B cell (primary cell): ENCODE data around the gene TBX2. TPM values are rescaled to one million over a fixed set of nuclear protein-coding genes. Genes with fewer than 3 reads are reported as not detected.

Experiments used
- ATAC-seq: fragments of 200-7000 bp; cut with Tn5 transposase; one replicate; pipeline ENCODE4 v1.10.0; 2021; ENCODE audit warnings: low read depth, mild to moderate bottlenecking, moderate number of reproducible peaks, moderate library complexity
- CTCF ChIA-PET: fragments of 350-600 bp; sonication (Branson Sonifier 250); formaldehyde crosslinking; loops from one replicate; lab custom pipeline; 2021; ENCODE audit warnings: antibody characterized with exemption, inconsistent platforms; lab: Charles Lee
- POLR2A ChIA-PET: fragments of 350-600 bp; sonication (Branson Sonifier 250); formaldehyde crosslinking; loops from one replicate; lab custom pipeline; 2021; ENCODE audit warnings: antibody characterized with exemption; lab: Charles Lee
- DNase-seq: peaks from one replicate; pipeline ENCODE4 v3.0.0; 2013
- H2AFZ ChIP-seq: 2 replicates; pipeline ENCODE4 v1.6.1; 2012; ENCODE audit warnings: mild to moderate bottlenecking, low read depth, low read length; ENCODE audit not compliant: insufficient read depth, poor library complexity, severe bottlenecking
- H3K27ac ChIP-seq, 2 donors: 1 replicate in 1 of 2; 2 replicates in 1 of 2; pipeline ENCODE4 v1.5.1; 2012 to 2013; ENCODE audit warnings: low read length in 2 of 2, mild to moderate bottlenecking in 2 of 2, moderate library complexity in 1 of 2
- H3K27me3 ChIP-seq, 4 experiments: fragments of 200-600 bp in 1 of 4; sonication (generic) in 1 of 4; replicated peaks in 1 of 4; 1 replicate in 2 of 4; 2 replicates in 2 of 4; pipeline versions ENCODE4 v1.6.1 to v1.7.0; 2013 to 2016; ENCODE audit warnings: low read length in 3 of 4, mild to moderate bottlenecking in 2 of 4, mixed read lengths in 1 of 4, moderate library complexity in 1 of 4; ENCODE audit not compliant: insufficient read depth in 4 of 4, control insufficient read depth in 3 of 4; ENCODE audit errors: control extremely low read depth in 1 of 4
- H3K36me3 ChIP-seq, 2 experiments: replicated peaks in 1 of 2; 1 replicate in 1 of 2; 2 replicates in 1 of 2; pipeline versions ENCODE4 v1.6.1 to v1.7.1; 2013; ENCODE audit warnings: low read length in 1 of 2; ENCODE audit not compliant: insufficient read depth in 2 of 2, control insufficient read depth in 1 of 2; ENCODE audit errors: control extremely low read depth in 1 of 2, extremely low read depth in 1 of 2
- H3K4me1 ChIP-seq, 2 donors: fragments of 200-600 bp in 1 of 2; sonication (generic) in 1 of 2; 1 replicate in 1 of 2; 2 replicates in 1 of 2; pipeline versions ENCODE4 v1.5.1 to v1.6.1; 2013 to 2017; ENCODE audit warnings: low read length in 2 of 2; ENCODE audit not compliant: control insufficient read depth in 2 of 2, insufficient read depth in 2 of 2
- H3K4me2 ChIP-seq: replicated peaks from 2 replicates; pipeline ENCODE3; 2012; ENCODE audit warnings: mild to moderate bottlenecking, low read depth, low read length; ENCODE audit not compliant: poor library complexity, severe bottlenecking
- H3K4me3 ChIP-seq, 5 experiments: fragments of 200-600 bp in 1 of 5; sonication (generic) in 1 of 5; 1 replicate in 3 of 5; 2 replicates in 2 of 5; pipeline versions ENCODE4 v1.5.1 to v1.7.0; 2011 to 2016; ENCODE audit warnings: low read length in 4 of 5, mild to moderate bottlenecking in 4 of 5, low read depth in 2 of 5, control low read depth in 1 of 5, moderate library complexity in 1 of 5; ENCODE audit not compliant: insufficient read depth in 1 of 5; ENCODE audit errors: control extremely low read depth in 1 of 5, extremely low read depth in 1 of 5
- H3K79me2 ChIP-seq: fragments of 200-600 bp; sonication (generic); one replicate; pipeline ENCODE4 v1.6.0; 2016; ENCODE audit warnings: low read length; ENCODE audit not compliant: control insufficient read depth, insufficient read depth
- H3K9ac ChIP-seq: fragments of 200-600 bp; sonication (generic); 2 replicates; pipeline ENCODE4 v1.6.1; 2017; ENCODE audit warnings: mild to moderate bottlenecking, low read length, moderate library complexity
- H3K9me3 ChIP-seq, 3 donors: one replicate each; pipeline versions ENCODE4 v1.6.1 to v1.7.1; 2013; ENCODE audit warnings: low read length in 2 of 3; ENCODE audit not compliant: control insufficient read depth in 2 of 3, insufficient read depth in 1 of 3; ENCODE audit errors: control extremely low read depth in 1 of 3
- H4K20me1 ChIP-seq: 2 replicates; pipeline ENCODE4 v1.6.0; 2012; ENCODE audit warnings: mild to moderate bottlenecking, low read length; ENCODE audit not compliant: insufficient read depth, control insufficient read depth, poor library complexity, severe bottlenecking
- H3K27ac Mint-ChIP-seq: one replicate; pipeline ENCODE4 v1.8.0; 2021; ENCODE audit warnings: mixed read lengths
- H3K27me3 Mint-ChIP-seq: one replicate; pipeline ENCODE4 v1.8.0; 2021; ENCODE audit warnings: mixed read lengths
- H3K4me1 Mint-ChIP-seq: one replicate; pipeline ENCODE4 v1.8.0; 2021; ENCODE audit warnings: mixed read lengths
- H3K4me3 Mint-ChIP-seq: one replicate; pipeline ENCODE4 v1.8.0; 2021; ENCODE audit warnings: mixed read lengths
- H3K9me3 Mint-ChIP-seq: one replicate; pipeline ENCODE4 v1.8.0; 2022; ENCODE audit warnings: mixed read lengths; ENCODE audit not compliant: insufficient read depth
- EZH2 ChIP-seq: IDR thresholded peaks from 2 replicates; pipeline ENCODE4 v1.6.1; 2012; ENCODE audit warnings: borderline replicate concordance, low read depth, mild to moderate bottlenecking, moderate library complexity, low read length; ENCODE audit not compliant: insufficient read depth, poor library complexity, severe bottlenecking
- WGBS: methylation state at CpG from one replicate; pipeline ENCODE4 v1.1.5; 2013; ENCODE audit warnings: missing lambda C conversion rate; ENCODE audit not compliant: insufficient coverage; 5-methylcytosine and 5-hydroxymethylcytosine counted together
- intact Hi-C: fragments of 100-400 bp; cut with micrococcal nuclease; formaldehyde crosslinking; loops from one replicate; pipeline ENCODE4 v1.10.0; 2022
- polyA plus RNA-seq: library from polyadenylated mRNA; depleted of rRNA; stranded (reverse); fragments of >200 nt; gene quantifications from 2 replicates; pipeline ENCODE4 v1.2.3, GENCODE V29; 2012
- total RNA-seq, 2 donors: library from RNA; stranded (reverse); fragments of 120-200 nt in 1 of 2; gene quantifications; 1 replicate in 1 of 2; 2 replicates in 1 of 2; pipeline versions ENCODE4 v1.2.3 to v1.2.4, GENCODE V29; 2013 to 2022
- TF ChIP-seq, protein P1 (sequence below): fragments of 200-600 bp; IDR thresholded peaks from one replicate; pipeline ENCODE4 v1.8.0; 2022; ENCODE audit warnings: antibody characterized with exemption, mild to moderate bottlenecking

Gene TBX2
- total and polyA plus RNA-seq, 2 donors (not counting 1 experiment from before 2014, with no cell fraction given): not detected

DNA sequence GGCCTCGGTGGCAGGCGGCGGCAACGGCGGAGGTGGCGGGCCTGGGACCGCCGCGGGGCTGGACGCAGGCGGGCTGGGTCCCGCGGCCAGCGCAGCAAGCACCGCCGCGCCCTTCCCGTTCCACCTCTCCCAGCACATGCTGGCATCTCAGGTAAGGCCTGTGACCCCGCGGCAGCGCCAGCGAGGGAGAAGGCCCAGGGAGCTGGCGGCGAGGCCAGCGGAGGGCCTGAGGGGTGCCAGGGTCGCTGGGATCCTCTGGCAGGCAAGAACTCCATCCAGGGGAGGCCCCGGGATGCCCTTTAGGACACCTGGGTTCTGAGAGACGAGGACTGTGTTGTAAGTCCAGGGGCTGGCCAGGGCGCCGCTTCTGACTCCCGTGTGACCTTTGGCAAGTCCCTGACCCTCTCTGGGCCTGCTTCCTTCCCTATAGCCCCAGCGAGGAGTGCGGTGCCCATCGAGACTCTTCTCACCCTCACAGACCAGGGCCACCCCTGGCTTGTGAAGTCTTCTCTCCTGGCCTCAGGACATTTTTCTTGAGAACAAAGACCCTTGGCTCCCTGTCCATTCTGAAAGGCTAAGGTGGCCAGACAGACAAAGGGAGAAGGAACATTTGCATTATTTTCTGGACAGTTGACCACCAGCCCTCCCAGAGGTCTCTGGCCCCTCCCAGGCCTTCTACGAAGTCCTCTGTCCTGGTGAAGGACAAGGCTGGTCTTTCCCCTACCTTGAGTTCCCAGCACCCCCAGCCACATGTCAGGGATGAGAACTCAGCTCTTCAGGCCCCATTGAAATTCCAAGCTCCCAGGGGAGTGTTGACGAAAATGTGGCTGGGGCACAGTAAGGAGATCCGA lies 6.3 kb downstream of the TBX2 start:
- H3K4me3 Mint-ChIP-seq: no peak overlapping the region
- H3K27me3 Mint-ChIP-seq: peaks cover 70% of the 10 kb centered on the region
- ChIA-PET POLR2A (no interaction called here), CTCF (interaction anchor here (0.6 to 0.9 kb wide), 2 partner anchors 510 to 685 kb away, joined by 3 read pairs; no protein-coding TSS in a partner anchor)
- intact Hi-C loops: no loop called here
- H3K27ac ChIP-seq: no peak overlapping the region
- DNase-seq: no peak
- no peak for ATAC-seq
- H3K36me3 ChIP-seq: no peaks in the 10 kb centered on the region
- peaks cover 0 to 93% (median 81%) of the 10 kb centered on the region in 4 experiments for H3K27me3 ChIP-seq
- H3K4me3 ChIP-seq: no peak overlapping the region
- peaks cover 62% of the 10 kb centered on the region for H3K4me1 Mint-ChIP-seq
- peak overlapping the region; percentile 54 for H2AFZ ChIP-seq
- peak overlapping the region; percentile 50 for H3K9ac ChIP-seq
- TF ChIP-seq, protein P1, sequence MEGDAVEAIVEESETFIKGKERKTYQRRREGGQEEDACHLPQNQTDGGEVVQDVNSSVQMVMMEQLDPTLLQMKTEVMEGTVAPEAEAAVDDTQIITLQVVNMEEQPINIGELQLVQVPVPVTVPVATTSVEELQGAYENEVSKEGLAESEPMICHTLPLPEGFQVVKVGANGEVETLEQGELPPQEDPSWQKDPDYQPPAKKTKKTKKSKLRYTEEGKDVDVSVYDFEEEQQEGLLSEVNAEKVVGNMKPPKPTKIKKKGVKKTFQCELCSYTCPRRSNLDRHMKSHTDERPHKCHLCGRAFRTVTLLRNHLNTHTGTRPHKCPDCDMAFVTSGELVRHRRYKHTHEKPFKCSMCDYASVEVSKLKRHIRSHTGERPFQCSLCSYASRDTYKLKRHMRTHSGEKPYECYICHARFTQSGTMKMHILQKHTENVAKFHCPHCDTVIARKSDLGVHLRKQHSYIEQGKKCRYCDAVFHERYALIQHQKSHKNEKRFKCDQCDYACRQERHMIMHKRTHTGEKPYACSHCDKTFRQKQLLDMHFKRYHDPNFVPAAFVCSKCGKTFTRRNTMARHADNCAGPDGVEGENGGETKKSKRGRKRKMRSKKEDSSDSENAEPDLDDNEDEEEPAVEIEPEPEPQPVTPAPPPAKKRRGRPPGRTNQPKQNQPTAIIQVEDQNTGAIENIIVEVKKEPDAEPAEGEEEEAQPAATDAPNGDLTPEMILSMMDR: no peak
- no peak for TF ChIP-seq EZH2
- H3K4me1 ChIP-seq: peaks cover 74 to 83% of the 10 kb centered on the region in 2 donors
- 23% methylated on average over 37 of the region's 37 CpGs for whole genome bisulfite sequencing
- peak overlapping the region; percentile 82 for H3K4me2 ChIP-seq
- no peaks in the 10 kb centered on the region for H3K79me2 ChIP-seq
- H3K9me3 Mint-ChIP-seq: no peaks in the 10 kb centered on the region
- H4K20me1 ChIP-seq: peaks cover 25% of the 10 kb centered on the region
- peaks cover 0 to 71% (median 2%) of the 10 kb centered on the region in 3 donors for H3K9me3 ChIP-seq
- H3K27ac Mint-ChIP-seq: no peak overlapping the region

DNA sequence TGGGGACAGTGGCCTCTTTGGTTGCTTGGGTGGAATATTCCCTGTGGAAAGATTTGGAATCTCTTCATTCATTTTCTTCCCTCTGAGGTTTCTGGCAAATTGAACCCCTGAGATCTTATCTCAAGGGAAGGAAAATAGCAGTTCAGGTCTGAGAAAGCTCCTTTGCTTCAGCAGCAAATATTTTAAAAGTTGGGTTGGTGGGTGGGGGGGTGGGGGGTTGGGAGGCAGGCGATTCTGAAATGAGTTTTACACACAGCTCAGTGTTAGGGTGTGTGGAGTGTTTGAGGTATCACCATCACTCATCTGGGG lies 6.8 kb downstream of the TBX2 start:
- intact Hi-C loops: no loop called here
- no peaks in the 10 kb centered on the region for H3K79me2 ChIP-seq
- DNase-seq (no peak), ATAC-seq (no peak)
- peaks cover 65% of the 10 kb centered on the region for H3K27me3 Mint-ChIP-seq
- ChIA-PET POLR2A (no interaction called here), CTCF (interaction anchor here (0.6 to 0.9 kb wide), 2 partner anchors 509 to 686 kb away, joined by 3 read pairs; no protein-coding TSS in a partner anchor)
- no peak overlapping the region for H3K27ac ChIP-seq
- peaks cover 58% of the 10 kb centered on the region for H3K4me1 Mint-ChIP-seq
- H2AFZ ChIP-seq: no peak overlapping the region
- H3K36me3 ChIP-seq: no peaks in the 10 kb centered on the region
- H3K9ac ChIP-seq: no peak overlapping the region
- no peak overlapping the region for H3K27ac Mint-ChIP-seq
- H3K9me3 Mint-ChIP-seq: no peaks in the 10 kb centered on the region
- H3K9me3 ChIP-seq: peaks cover 0 to 74% (median 2%) of the 10 kb centered on the region in 3 donors
- WGBS: 33% methylated on average over 1 of the region's 1 CpG
- TF ChIP-seq, protein P1: no peak
- peaks cover 74 to 83% of the 10 kb centered on the region in 2 donors for H3K4me1 ChIP-seq
- no peak overlapping the region for H3K4me2 ChIP-seq
- H3K27me3 ChIP-seq: peaks cover 0 to 93% (median 78%) of the 10 kb centered on the region in 4 experiments
- H3K4me3 ChIP-seq: no peak overlapping the region
- H3K4me3 Mint-ChIP-seq: no peak overlapping the region
- peaks cover 25% of the 10 kb centered on the region for H4K20me1 ChIP-seq
